Spleen (tissue), 7 donors: Measurements from ENCODE around the gene GABBR2.

Source experiments
- POLR2AphosphoS5 ChIP-seq, 3 donors: sonication (generic); formaldehyde crosslinking; IDR thresholded peaks; one replicate each; pipeline ENCODE4 v1.5.1; 2017; ENCODE audit warnings: antibody characterized with exemption in 3 of 3
- TF ChIP-seq, protein P1 (sequence below), 11 experiments: fragments of 200-600 bp in 7 of 11; fragments of 450-650 bp in 4 of 11; sonication (generic) in 4 of 11; IDR thresholded peaks in 8 of 11; conservative IDR thresholded peaks in 3 of 11; 1 replicate in 7 of 11; 2 replicates in 4 of 11; pipeline versions ENCODE4 v1.4.0 to v1.8.0; 2016 to 2021; ENCODE audit warnings: antibody characterized with exemption in 11 of 11, inconsistent platforms in 4 of 11, mild to moderate bottlenecking in 1 of 11
- donor health status: DM: no; HTN: no; CAD: no; lungs with moderate emphysema.
- donor health status: DM: no; HTN: no; CAD: no.
- donor health status: DM: no; HTN: no; CAD: no.

DNA sequence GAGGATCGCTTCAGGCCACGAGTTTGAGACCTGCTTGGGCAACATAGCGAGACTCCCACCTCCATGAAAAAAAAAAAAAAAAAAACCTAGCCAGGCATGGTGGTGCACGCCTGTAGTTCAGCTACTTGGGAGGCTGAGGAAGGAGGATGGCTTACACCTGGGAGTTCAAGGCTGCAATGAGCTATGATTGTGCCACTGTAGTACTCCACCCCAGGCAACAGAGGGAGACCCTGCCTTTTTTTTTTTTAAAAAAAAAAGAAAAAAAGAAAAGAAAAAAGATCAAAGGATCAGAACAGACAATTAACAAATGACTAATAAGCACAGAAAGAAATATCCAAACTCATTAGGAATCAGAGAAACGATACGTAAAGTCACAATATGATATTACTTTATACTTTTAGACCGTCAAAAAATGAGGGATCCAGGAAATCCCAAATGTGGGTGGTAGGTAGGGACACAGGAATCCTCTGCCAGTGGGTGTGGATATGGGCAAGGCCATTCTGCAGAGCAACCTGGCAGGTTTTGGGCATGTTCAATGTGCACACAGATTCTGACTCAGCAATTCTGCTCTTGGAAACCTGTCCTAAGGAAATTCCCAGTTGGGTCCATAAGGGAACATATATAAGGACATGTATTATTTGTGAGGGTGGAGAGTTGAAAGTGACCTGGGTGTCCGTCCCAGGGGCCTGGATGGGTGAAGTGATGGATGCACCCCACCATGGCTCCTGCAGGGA, 308.6 kb downstream of the GABBR2 start:
- TF ChIP-seq, protein P1, sequence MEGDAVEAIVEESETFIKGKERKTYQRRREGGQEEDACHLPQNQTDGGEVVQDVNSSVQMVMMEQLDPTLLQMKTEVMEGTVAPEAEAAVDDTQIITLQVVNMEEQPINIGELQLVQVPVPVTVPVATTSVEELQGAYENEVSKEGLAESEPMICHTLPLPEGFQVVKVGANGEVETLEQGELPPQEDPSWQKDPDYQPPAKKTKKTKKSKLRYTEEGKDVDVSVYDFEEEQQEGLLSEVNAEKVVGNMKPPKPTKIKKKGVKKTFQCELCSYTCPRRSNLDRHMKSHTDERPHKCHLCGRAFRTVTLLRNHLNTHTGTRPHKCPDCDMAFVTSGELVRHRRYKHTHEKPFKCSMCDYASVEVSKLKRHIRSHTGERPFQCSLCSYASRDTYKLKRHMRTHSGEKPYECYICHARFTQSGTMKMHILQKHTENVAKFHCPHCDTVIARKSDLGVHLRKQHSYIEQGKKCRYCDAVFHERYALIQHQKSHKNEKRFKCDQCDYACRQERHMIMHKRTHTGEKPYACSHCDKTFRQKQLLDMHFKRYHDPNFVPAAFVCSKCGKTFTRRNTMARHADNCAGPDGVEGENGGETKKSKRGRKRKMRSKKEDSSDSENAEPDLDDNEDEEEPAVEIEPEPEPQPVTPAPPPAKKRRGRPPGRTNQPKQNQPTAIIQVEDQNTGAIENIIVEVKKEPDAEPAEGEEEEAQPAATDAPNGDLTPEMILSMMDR (IDR thresholded peaks at IDR 0.05 in 8 of 11, conservative IDR thresholded peaks at IDR 0.05 in 3 of 11) = no peak
- no peak for TF ChIP-seq POLR2AphosphoS5 (IDR thresholded peaks at IDR 0.05)
